ENCODE results near the gene BMPR1A. TPM values are rescaled to one million over a fixed set of nuclear protein-coding genes. Genes with fewer than 3 reads are reported as not detected.

Gene BMPR1A
- total RNA-seq, 1 experiment from 2014 or later = 42.6 TPM

GRCh38 chr10:86899670-86900276 is 143.4 kb downstream of the BMPR1A start:
- Histone ChIP-seq H3K4me1 (ENCODE audit: control insufficient read depth in 1 of 2, insufficient read depth in 2 of 2, low read length in 2 of 2) (no peaks in the 10 kb centered on the region), H2AFZ (ENCODE audit: low read depth, low read length, poor library complexity, severe bottlenecking) (no peak overlapping the region), H3K9me2 (ENCODE audit: insufficient read depth) (no peaks in the 10 kb centered on the region), H4K20me1 (ENCODE audit: insufficient read depth) (no peaks in the 10 kb centered on the region), H3K9ac (ENCODE audit: low read length) (no peak overlapping the region), H3K4me3 (replicated peaks in 1 of 2; ENCODE audit: low read depth in 1 of 2, low read length in 2 of 2) (no peak overlapping the region), H3K27me3 (ENCODE audit: insufficient read depth, low read length) (no peaks in the 10 kb centered on the region), H3K4me2 (ENCODE audit: low read length) (no peak overlapping the region), H3K79me2 (ENCODE audit: insufficient read depth, low read length) (no peaks in the 10 kb centered on the region), H3K36me3 (ENCODE audit: control insufficient read depth in 1 of 2, insufficient read depth in 2 of 2, low read length in 2 of 2) (peaks cover 5 to 16% of the 10 kb centered on the region in 2 experiments; a peak in 3 of 4 replicates), H3K27ac (ENCODE audit: low read depth, low read length) (no peak overlapping the region), H3K9me3 (ENCODE audit: control insufficient read depth in 1 of 2, insufficient read depth in 1 of 2, low read depth in 1 of 2, low read length in 2 of 2) (no peaks in the 10 kb centered on the region)
- ChIA-PET RAD21 (ENCODE audit: low non-redundant PET in 1 of 2, low total read pairs in 2 of 2, uncharacterized antibody in 2 of 2, unreplicated experiment in 2 of 2) (no interaction called here), CTCF (interaction anchor here (1.4 to 1.9 kb wide), 5 partner anchors 12 to 209 kb away, joined by 4 to 9 read pairs (median 4); no protein-coding TSS in a partner anchor), POLR2A (no interaction called here)
- BruUV-seq (replicated peaks) = no TSS peak
- TF ChIP-seq CTCF (IDR thresholded peaks at IDR 0.05 in 2 of 3, conservative IDR thresholded peaks at IDR 0.05 in 1 of 3; ENCODE audit: borderline replicate concordance in 1 of 3, insufficient read depth in 1 of 3, low read depth in 2 of 3, low read length in 2 of 3) = peak; percentile 66 to 85 (median 71)
- TF ChIP-seq TCF7L2 (IDR thresholded peaks at IDR 0.05; ENCODE audit: borderline replicate concordance, extremely low read depth, insufficient read depth, insufficient read length) = no peak
- no peak for TF ChIP-seq EZH2 (IDR thresholded peaks at IDR 0.05)
- TF ChIP-seq RAD21 (IDR thresholded peaks at IDR 0.05; ENCODE audit: low read depth) = peak; percentile 79
- peak; percentile 81 for ATAC-seq
- intact Hi-C loops (cut with micrococcal nuclease) = loop anchor here (1.0 to 10.0 kb wide), 3 partner anchors 187 to 305 kb away; no protein-coding TSS in a partner anchor
- DNase-seq (ENCODE audit: low read depth, low spot score) = peak; percentile 39

- Histone ChIP-seq H4K20me1 (ENCODE audit: insufficient read depth) (no peaks in the 10 kb centered on the region), H3K4me3 (replicated peaks in 1 of 2; ENCODE audit: low read depth in 1 of 2, low read length in 2 of 2) (no peak overlapping the region), H3K27ac (ENCODE audit: low read depth, low read length) (no peak overlapping the region), H3K79me2 (ENCODE audit: insufficient read depth, low read length) (no peaks in the 10 kb centered on the region), H3K4me1 (ENCODE audit: control insufficient read depth in 1 of 2, insufficient read depth in 2 of 2, low read length in 2 of 2) (no peaks in the 10 kb centered on the region), H3K9me3 (ENCODE audit: control insufficient read depth in 1 of 2, insufficient read depth in 1 of 2, low read depth in 1 of 2, low read length in 2 of 2) (no peaks in the 10 kb centered on the region), H3K4me2 (ENCODE audit: low read length) (no peak overlapping the region), H2AFZ (ENCODE audit: low read depth, low read length, poor library complexity, severe bottlenecking) (no peak overlapping the region), H3K9me2 (ENCODE audit: insufficient read depth) (no peaks in the 10 kb centered on the region), H3K9ac (ENCODE audit: low read length) (no peak overlapping the region), H3K36me3 (ENCODE audit: control insufficient read depth in 1 of 2, insufficient read depth in 2 of 2, low read length in 2 of 2) (peaks cover 5 to 18% of the 10 kb centered on the region in 2 experiments; a peak in 3 of 4 replicates), H3K27me3 (ENCODE audit: insufficient read depth, low read length) (no peaks in the 10 kb centered on the region)
- ChIA-PET CTCF (interaction anchor here (1.5 to 1.9 kb wide), 2 partner anchors 144 to 208 kb away, joined by 4 to 9 read pairs; no protein-coding TSS in a partner anchor), RAD21 (ENCODE audit: low non-redundant PET in 1 of 2, low total read pairs in 2 of 2, uncharacterized antibody in 2 of 2, unreplicated experiment in 2 of 2) (no interaction called here), POLR2A (no interaction called here)
- DNase-seq (ENCODE audit: low read depth, low spot score) (no peak), ATAC-seq (no peak)
- intact Hi-C loops (cut with micrococcal nuclease) = no loop called here
- no TSS peak for BruUV-seq (replicated peaks)
- TF ChIP-seq TCF7L2 (IDR thresholded peaks at IDR 0.05; ENCODE audit: borderline replicate concordance, extremely low read depth, insufficient read depth, insufficient read length) (no peak), SIN3A (IDR thresholded peaks at IDR 0.05; ENCODE audit: low read depth) (no peak), SP1 (IDR thresholded peaks at IDR 0.05; ENCODE audit: low read depth) (no peak), CBX3 (IDR thresholded peaks at IDR 0.05; ENCODE audit: low read depth) (no peak), JUND (IDR thresholded peaks at IDR 0.05) (no peak), ATF3 (IDR thresholded peaks at IDR 0.05) (no peak), ZBTB33 (IDR thresholded peaks at IDR 0.05; ENCODE audit: extremely low read depth, insufficient replicate concordance, low read length) (no peak), MAX (IDR thresholded peaks at IDR 0.05) (no peak), SRF (IDR thresholded peaks at IDR 0.05; ENCODE audit: low read depth) (no peak), CEBPB (IDR thresholded peaks at IDR 0.05; ENCODE audit: low read depth) (no peak), ZNF274 (IDR thresholded peaks at IDR 0.05; ENCODE audit: low read depth, low read length) (no peak), YY1 (IDR thresholded peaks at IDR 0.05; ENCODE audit: extremely low read depth, insufficient replicate concordance, low read depth, low read length) (no peak), POLR2A (IDR thresholded peaks at IDR 0.05; ENCODE audit: borderline replicate concordance, extremely low read depth, insufficient read depth, insufficient read length) (no peak)
Measured at GRCh38 chr10:86900955-86901354, 144.5 kb downstream of the BMPR1A start.
